ENCODE results near the gene XKRX. TPM values are rescaled to one million over a fixed set of nuclear protein-coding genes. Genes with fewer than 3 reads are reported as not detected.

Gene XKRX
- total and polyA plus RNA-seq, 2 of the 8 experiments (the other 6 are each of a cell fraction or from before 2014, with no cell fraction given): 0.70 to 1.3 TPM

DNA sequence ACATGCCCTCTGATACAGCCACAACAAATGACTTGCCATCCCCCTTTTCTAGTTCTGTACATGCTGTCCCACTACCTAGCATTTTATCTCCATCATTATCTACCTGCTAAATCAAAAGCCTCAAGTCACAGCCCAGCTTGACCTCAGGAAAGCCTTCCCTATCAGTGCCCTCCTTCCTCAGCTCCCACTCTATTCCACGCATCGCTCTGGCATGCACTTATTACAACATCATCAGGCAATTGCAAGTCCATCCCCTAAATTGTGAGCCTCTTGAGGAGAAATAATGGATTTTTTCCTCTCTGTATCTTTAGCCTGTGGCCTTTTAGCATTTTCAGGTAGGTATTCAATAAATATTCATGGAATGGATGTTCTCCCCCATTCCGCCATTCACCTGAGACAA is 46.5 kb upstream of the XKRX start:
- no peaks in the 10 kb centered on the region for H3K27me3 ChIP-seq (replicated peaks in 1 of 4; ENCODE audit: control insufficient read depth in 3 of 4, extremely low read depth in 1 of 4, insufficient read depth in 3 of 4, low read length in 3 of 4)
- H3K23ac ChIP-seq (ENCODE audit: insufficient read length): no peak overlapping the region
- no peaks in the 10 kb centered on the region for H3K4me1 ChIP-seq (replicated peaks in 1 of 4; ENCODE audit: control insufficient read depth in 3 of 4, insufficient read depth in 4 of 4, low read length in 3 of 4)
- H3K79me1 ChIP-seq (ENCODE audit: low read depth, low read length): no peaks in the 10 kb centered on the region
- no peak overlapping the region for H2BK15ac ChIP-seq (ENCODE audit: low read length)
- TF ChIP-seq POLR2A (IDR thresholded peaks at IDR 0.05; ENCODE audit: control extremely low read depth in 1 of 2, low read depth in 2 of 2, low read length in 2 of 2): no peak
- TF ChIP-seq FOSL1 (IDR thresholded peaks at IDR 0.05; ENCODE audit: insufficient read depth, low read depth, low read length): no peak
- no peak for TF ChIP-seq SAP30 (IDR thresholded peaks at IDR 0.05; ENCODE audit: insufficient read depth, insufficient replicate concordance, low read length)
- TF ChIP-seq KDM4A (IDR thresholded peaks at IDR 0.05; ENCODE audit: low read depth, low read length, severe bottlenecking): no peak
- H4K8ac ChIP-seq (ENCODE audit: extremely low read depth, insufficient read depth, low read length): no peak overlapping the region
- DNase-seq (ENCODE audit: low read depth in 1 of 2, low spot score in 2 of 2) (no peak), FAIRE-seq (no peak)
- H3K9ac ChIP-seq (replicated peaks in 1 of 4; ENCODE audit: extremely low read depth in 1 of 4, low read depth in 3 of 4, low read length in 3 of 4): no peak overlapping the region
- no peaks in the 10 kb centered on the region for H4K20me1 ChIP-seq (replicated peaks in 1 of 2; ENCODE audit: control insufficient read depth in 1 of 2, insufficient read depth in 2 of 2, low read length in 2 of 2)
- no peak overlapping the region for H2BK20ac ChIP-seq (ENCODE audit: low read length)
- ChIA-PET CTCF (ENCODE audit: partially characterized antibody) (interaction anchor here (0.7 kb wide), 1 partner anchor 28 kb away, joined by 3 read pairs; no protein-coding TSS in a partner anchor), POLR2A (ENCODE audit: partially characterized antibody) (no interaction called here)
- no peak overlapping the region for H3K14ac ChIP-seq (ENCODE audit: insufficient read length)
- no peak overlapping the region for H4K91ac ChIP-seq (replicated peaks; ENCODE audit: insufficient read length, low read length)
- no peaks in the 10 kb centered on the region for H3K36me3 ChIP-seq (ENCODE audit: control insufficient read depth in 2 of 4, insufficient read depth in 4 of 4, low read length in 3 of 4)
- H2BK120ac ChIP-seq (replicated peaks; ENCODE audit: low read depth, low read length): no peak overlapping the region
- H3K18ac ChIP-seq (ENCODE audit: extremely low read depth, low read length): no peak overlapping the region
- no peak overlapping the region for H2BK12ac ChIP-seq (ENCODE audit: low read depth, low read length)
- no peak overlapping the region for H3K4ac ChIP-seq (replicated peaks; ENCODE audit: insufficient read length, low read depth, low read length)
- H2AK5ac ChIP-seq (ENCODE audit: low read depth, low read length): no peak overlapping the region
- no peak overlapping the region for H2BK5ac ChIP-seq (ENCODE audit: low read depth, low read length)
- no peaks in the 10 kb centered on the region for H3K23me2 ChIP-seq (ENCODE audit: low read depth, low read length)
- WGBS, 2 experiments (ENCODE audit: extremely low coverage in 1 of 2, insufficient coverage in 1 of 2, insufficient read length in 1 of 2, insufficient replicate concordance in 2 of 2, low coverage in 1 of 2, low lambda C conversion rate in 2 of 2, missing lambda C conversion rate in 1 of 2): 100% methylated on average over 3 of the region's 3 CpGs; no CpG with 5 or more reads in 1 of the 2 experiments
- H3K56ac ChIP-seq (replicated peaks; ENCODE audit: insufficient read length, low read depth, low read length): no peak overlapping the region
- no peak overlapping the region for H2AFZ ChIP-seq (ENCODE audit: low read length)
- H3K27ac ChIP-seq (ENCODE audit: low read depth, low read length): no peak overlapping the region
- no peak overlapping the region for H4K5ac ChIP-seq (ENCODE audit: insufficient read length, low read depth, low read length)
- no peak overlapping the region for H3K4me3 ChIP-seq (ENCODE audit: extremely low read depth in 1 of 4, insufficient read depth in 2 of 4, low read depth in 3 of 4, low read length in 4 of 4)
- H3K79me2 ChIP-seq (ENCODE audit: control insufficient read depth in 1 of 2, insufficient read depth in 2 of 2, low read length in 2 of 2): no peaks in the 10 kb centered on the region
- H3K4me2 ChIP-seq (ENCODE audit: insufficient read depth in 1 of 2, low read depth in 2 of 2, low read length in 2 of 2): no peak overlapping the region
- H3K9me3 ChIP-seq (ENCODE audit: insufficient read depth in 2 of 2, low read depth in 1 of 2, low read length in 1 of 2): no peaks in the 10 kb centered on the region; a peak in 1 of 4 replicates
